Measurements from ENCODE around the gene CTCFL. TPM values are rescaled to one million over a fixed set of nuclear protein-coding genes. Genes with fewer than 3 reads are reported as not detected.
"Not testable (repeated sequence)": the region's sequence is repeated elsewhere in the genome, so short reads cannot be mapped to it uniquely, and the experiment has no call there.

Gene CTCFL
- total RNA-seq, 4 donors from 2014 or later: not detected

- no peak overlapping the region for H3K4me3 ChIP-seq
- TF ChIP-seq EP300 (IDR thresholded peaks at IDR 0.05) (no peak), POLR2A (IDR thresholded peaks at IDR 0.05) (no peak)
- TF ChIP-seq, protein P1, sequence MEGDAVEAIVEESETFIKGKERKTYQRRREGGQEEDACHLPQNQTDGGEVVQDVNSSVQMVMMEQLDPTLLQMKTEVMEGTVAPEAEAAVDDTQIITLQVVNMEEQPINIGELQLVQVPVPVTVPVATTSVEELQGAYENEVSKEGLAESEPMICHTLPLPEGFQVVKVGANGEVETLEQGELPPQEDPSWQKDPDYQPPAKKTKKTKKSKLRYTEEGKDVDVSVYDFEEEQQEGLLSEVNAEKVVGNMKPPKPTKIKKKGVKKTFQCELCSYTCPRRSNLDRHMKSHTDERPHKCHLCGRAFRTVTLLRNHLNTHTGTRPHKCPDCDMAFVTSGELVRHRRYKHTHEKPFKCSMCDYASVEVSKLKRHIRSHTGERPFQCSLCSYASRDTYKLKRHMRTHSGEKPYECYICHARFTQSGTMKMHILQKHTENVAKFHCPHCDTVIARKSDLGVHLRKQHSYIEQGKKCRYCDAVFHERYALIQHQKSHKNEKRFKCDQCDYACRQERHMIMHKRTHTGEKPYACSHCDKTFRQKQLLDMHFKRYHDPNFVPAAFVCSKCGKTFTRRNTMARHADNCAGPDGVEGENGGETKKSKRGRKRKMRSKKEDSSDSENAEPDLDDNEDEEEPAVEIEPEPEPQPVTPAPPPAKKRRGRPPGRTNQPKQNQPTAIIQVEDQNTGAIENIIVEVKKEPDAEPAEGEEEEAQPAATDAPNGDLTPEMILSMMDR (IDR thresholded peaks at IDR 0.05): no peak
- H3K27me3 ChIP-seq: peaks cover 0 to 26% of the 10 kb centered on the region in 2 donors
- 79 to 86% methylated on average over 8 of the region's 8 CpGs for WGBS, 2 donors
- DNase-seq (ENCODE audit: low spot score in 2 of 2): no peak
- H3K27ac ChIP-seq: no peak overlapping the region
- H3K9me3 ChIP-seq: no peaks in the 10 kb centered on the region
- H3K36me3 ChIP-seq: no peaks in the 10 kb centered on the region
- no peaks in the 10 kb centered on the region for H3K4me1 ChIP-seq
These were observed 49.4 kb downstream of the CTCFL start for GRCh38 chr20:57475388-57476083.

- H3K36me3 ChIP-seq: no peaks in the 10 kb centered on the region
- no peak overlapping the region for H3K4me3 ChIP-seq
- H3K27ac ChIP-seq: no peak overlapping the region
- DNase-seq (ENCODE audit: low spot score in 2 of 2): no peak
- no peaks in the 10 kb centered on the region for H3K4me1 ChIP-seq
- H3K27me3 ChIP-seq: peaks cover 0 to 24% of the 10 kb centered on the region in 2 donors
- WGBS, 2 donors: 80 to 90% methylated on average over 7 of the region's 7 CpGs
- TF ChIP-seq POLR2A (IDR thresholded peaks at IDR 0.05): no peak
- TF ChIP-seq EP300 (IDR thresholded peaks at IDR 0.05): no peak
- TF ChIP-seq, protein P1 (IDR thresholded peaks at IDR 0.05): no peak
- no peaks in the 10 kb centered on the region for H3K9me3 ChIP-seq
These were observed 50.1 kb downstream of the CTCFL start for GRCh38 chr20:57474816-57475215.

DNA sequence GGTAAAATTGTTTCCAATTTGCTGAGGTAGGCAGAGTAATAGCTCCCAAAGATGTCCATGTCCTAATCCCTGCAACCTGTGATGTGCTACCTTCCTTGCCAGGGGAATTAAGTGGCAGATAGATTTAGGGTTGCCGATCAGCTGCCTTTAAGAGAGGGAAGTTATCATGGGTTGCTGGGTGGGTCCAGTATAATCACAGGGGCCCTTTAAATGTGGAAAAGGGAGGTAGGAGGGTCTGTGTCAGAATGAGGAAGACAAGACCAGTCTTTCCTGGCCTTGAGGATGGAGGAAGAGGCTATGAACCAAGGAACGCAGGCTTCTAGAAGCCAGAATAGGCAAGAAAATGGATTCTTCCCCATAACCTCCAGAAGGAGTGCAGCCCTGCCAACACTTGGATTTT, 50.7 kb downstream of the CTCFL start:
- no peak overlapping the region for H3K4me3 ChIP-seq
- H3K4me1 ChIP-seq: no peaks in the 10 kb centered on the region
- no peaks in the 10 kb centered on the region for H3K9me3 ChIP-seq
- peaks cover 0 to 30% of the 10 kb centered on the region in 2 donors for H3K27me3 ChIP-seq
- 74 to 80% methylated on average over 2 of the region's 2 CpGs for WGBS, 2 donors
- no peaks in the 10 kb centered on the region for H3K36me3 ChIP-seq
- no peak overlapping the region for H3K27ac ChIP-seq
- no peak for DNase-seq (ENCODE audit: low spot score in 2 of 2)
- TF ChIP-seq, protein P1 (IDR thresholded peaks at IDR 0.05): no peak
- TF ChIP-seq EP300 (IDR thresholded peaks at IDR 0.05): no peak
- no peak for TF ChIP-seq POLR2A (IDR thresholded peaks at IDR 0.05)

DNA sequence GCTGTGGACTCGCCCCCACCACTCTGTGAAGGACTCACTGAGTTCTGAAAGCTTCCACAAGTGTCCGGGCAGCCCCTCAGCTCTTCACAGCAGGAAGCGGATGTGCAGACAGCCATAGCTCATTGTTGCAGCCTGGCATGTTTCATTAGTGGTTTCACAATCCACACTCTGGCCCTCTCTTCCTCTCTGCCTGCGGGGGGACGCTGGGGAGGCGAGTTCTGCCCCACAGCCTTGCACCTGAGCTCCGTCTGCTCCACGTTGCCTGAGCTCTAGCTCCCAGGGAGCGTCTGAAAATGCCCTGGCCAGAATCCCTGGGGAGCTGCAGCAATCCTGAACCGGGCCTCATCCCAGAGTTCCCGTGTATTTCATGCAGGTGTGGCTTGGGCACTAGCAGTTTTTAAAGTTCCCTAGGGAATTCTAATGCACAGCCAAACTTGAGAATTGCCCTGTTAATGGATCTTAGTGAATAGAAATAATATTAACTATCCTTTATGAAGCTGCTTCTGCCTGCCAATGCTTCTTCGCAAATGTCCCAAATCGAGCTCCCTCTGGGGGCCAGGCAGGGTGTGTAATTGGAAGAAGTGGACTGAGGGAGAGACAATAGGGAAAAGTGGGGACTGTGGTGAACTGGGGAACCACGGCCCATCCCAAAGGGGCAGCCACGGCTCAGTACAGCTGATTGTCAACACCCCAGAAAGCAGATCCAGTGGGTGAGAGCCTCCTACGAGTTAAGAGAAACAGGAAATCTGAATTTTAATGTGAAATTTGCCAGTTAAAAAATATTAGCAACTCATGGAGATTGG, 51.5 kb downstream of the CTCFL start:
- no peak overlapping the region for H3K4me3 ChIP-seq
- DNase-seq (ENCODE audit: low spot score in 2 of 2): no peak
- no peaks in the 10 kb centered on the region for H3K4me1 ChIP-seq
- H3K9me3 ChIP-seq: no peaks in the 10 kb centered on the region
- 39 to 40% methylated on average over 16 of the region's 16 CpGs for WGBS, 2 donors
- TF ChIP-seq POLR2A (IDR thresholded peaks at IDR 0.05) (no peak), EP300 (IDR thresholded peaks at IDR 0.05) (no peak)
- TF ChIP-seq, protein P1 (IDR thresholded peaks at IDR 0.05): no peak
- no peaks in the 10 kb centered on the region for H3K36me3 ChIP-seq
- peaks cover 0 to 36% of the 10 kb centered on the region in 2 donors for H3K27me3 ChIP-seq
- no peak overlapping the region for H3K27ac ChIP-seq

DNA sequence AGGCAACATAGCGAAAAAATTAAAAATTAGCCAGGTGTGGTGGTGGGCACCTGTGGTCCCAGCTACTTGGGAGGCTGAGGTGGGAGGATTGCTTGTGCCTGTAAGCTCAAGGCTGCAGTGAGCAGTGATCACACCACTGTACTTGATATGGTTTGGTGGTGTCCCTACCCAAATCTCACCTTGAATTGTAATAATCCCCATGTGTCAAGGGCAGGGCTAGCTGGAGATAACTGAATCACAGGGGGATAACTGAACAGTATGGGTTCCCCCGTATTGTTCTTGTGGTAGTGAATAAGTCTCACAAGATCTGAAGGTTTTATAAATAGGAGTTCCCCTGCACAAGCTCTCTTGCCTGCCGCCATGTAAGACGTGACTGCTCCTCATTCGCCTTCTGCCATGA, 52.5 kb downstream of the CTCFL start:
- H3K4me1 ChIP-seq; DNase-seq (ENCODE audit: low spot score in 2 of 2); H3K9me3 ChIP-seq; H3K27ac ChIP-seq; H3K4me3 ChIP-seq; H3K36me3 ChIP-seq: not testable (repeated sequence)
- WGBS, 2 donors: 81 to 87% methylated on average over 5 of the region's 5 CpGs
- H3K27me3 ChIP-seq: peaks cover 0 to 41% of the 10 kb centered on the region in 2 donors
